ENCODE results near the gene C17orf100. TPM values are rescaled to one million over a fixed set of nuclear protein-coding genes. Genes with fewer than 3 reads are reported as not detected.

C17orf100 gene
- total RNA-seq, 1 experiment from 2014 or later: 0.70 TPM

DNA sequence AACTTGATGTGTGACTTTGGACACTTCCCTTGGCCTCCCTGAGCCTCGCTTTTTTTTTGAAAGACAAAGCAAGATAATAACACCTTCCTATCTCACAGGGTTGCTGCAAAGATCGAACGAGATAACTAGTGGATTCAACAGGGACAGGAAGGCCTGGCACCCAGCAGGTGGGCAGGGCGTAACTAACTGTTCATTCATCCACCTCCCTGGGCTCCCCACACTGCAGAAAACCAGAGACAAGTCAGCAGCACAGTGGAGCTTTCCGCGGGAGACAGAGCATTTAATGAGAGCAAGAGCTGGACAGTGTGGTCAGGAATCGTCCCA is 32.9 kb downstream of the C17orf100 start:
- no peak overlapping the region for H3K56ac ChIP-seq (ENCODE audit: insufficient read length, low read depth, low read length)
- H3K79me2 ChIP-seq (ENCODE audit: insufficient read depth, low read length): no peaks in the 10 kb centered on the region
- no peaks in the 10 kb centered on the region for H3K23me2 ChIP-seq (ENCODE audit: insufficient read length, low read depth, low read length, poor library complexity, severe bottlenecking)
- H3K27me3 ChIP-seq (ENCODE audit: insufficient read depth, low read length): no peaks in the 10 kb centered on the region
- H2BK15ac ChIP-seq (ENCODE audit: low read depth, low read length): no peak overlapping the region
- H2BK20ac ChIP-seq (ENCODE audit: low read depth, low read length, poor library complexity, severe bottlenecking): no peak overlapping the region
- Mint-ChIP-seq H3K4me3 (no peak overlapping the region), H3K27ac (no peak overlapping the region; a peak in 1 of 7 replicates), H3K9me3 (no peaks in the 10 kb centered on the region; a peak in 1 of 5 replicates), H3K36me3 (ENCODE audit: insufficient read depth in 1 of 3, low read depth in 3 of 3) (no peaks in the 10 kb centered on the region), H3K27me3 (ENCODE audit: low read depth) (peaks cover 9% of the 10 kb centered on the region), H3K4me1 (no peaks in the 10 kb centered on the region)
- H2BK12ac ChIP-seq (ENCODE audit: insufficient read length, low read depth, low read length): no peak overlapping the region
- no peak overlapping the region for H4K5ac ChIP-seq (ENCODE audit: insufficient read length, low read depth, low read length)
- H4K8ac ChIP-seq (replicated peaks; ENCODE audit: insufficient read length, low read depth, low read length): no peak overlapping the region
- no peak overlapping the region for H3K9ac ChIP-seq (ENCODE audit: extremely low read depth, insufficient read length, low read length)
- TF ChIP-seq, protein P1, sequence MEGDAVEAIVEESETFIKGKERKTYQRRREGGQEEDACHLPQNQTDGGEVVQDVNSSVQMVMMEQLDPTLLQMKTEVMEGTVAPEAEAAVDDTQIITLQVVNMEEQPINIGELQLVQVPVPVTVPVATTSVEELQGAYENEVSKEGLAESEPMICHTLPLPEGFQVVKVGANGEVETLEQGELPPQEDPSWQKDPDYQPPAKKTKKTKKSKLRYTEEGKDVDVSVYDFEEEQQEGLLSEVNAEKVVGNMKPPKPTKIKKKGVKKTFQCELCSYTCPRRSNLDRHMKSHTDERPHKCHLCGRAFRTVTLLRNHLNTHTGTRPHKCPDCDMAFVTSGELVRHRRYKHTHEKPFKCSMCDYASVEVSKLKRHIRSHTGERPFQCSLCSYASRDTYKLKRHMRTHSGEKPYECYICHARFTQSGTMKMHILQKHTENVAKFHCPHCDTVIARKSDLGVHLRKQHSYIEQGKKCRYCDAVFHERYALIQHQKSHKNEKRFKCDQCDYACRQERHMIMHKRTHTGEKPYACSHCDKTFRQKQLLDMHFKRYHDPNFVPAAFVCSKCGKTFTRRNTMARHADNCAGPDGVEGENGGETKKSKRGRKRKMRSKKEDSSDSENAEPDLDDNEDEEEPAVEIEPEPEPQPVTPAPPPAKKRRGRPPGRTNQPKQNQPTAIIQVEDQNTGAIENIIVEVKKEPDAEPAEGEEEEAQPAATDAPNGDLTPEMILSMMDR (conservative IDR thresholded peaks at IDR 0.05): no peak
- WGBS (ENCODE audit: extremely low coverage, insufficient read length, low lambda C conversion rate): no CpG with 5 or more reads among the region's 7 CpGs
- no peak overlapping the region for H3K14ac ChIP-seq (ENCODE audit: insufficient read depth, low read length)
- no peaks in the 10 kb centered on the region for H3K9me3 ChIP-seq (ENCODE audit: control insufficient read depth, low read depth, low read length)
- H3K4me2 ChIP-seq (ENCODE audit: insufficient read depth, insufficient read length, low read length): no peak overlapping the region
- DNase-seq: no peak
- H4K20me1 ChIP-seq (ENCODE audit: control insufficient read depth, insufficient read depth, insufficient read length): no peaks in the 10 kb centered on the region
- H3K4ac ChIP-seq (ENCODE audit: low read depth, low read length): no peak overlapping the region
- H3K79me1 ChIP-seq (ENCODE audit: insufficient read depth, low read depth, low read length, poor library complexity, severe bottlenecking): no peaks in the 10 kb centered on the region
- no peak overlapping the region for H2AFZ ChIP-seq (ENCODE audit: low read length)
- H3K27ac ChIP-seq (ENCODE audit: insufficient read length, low read depth, low read length): no peak overlapping the region
- H2AK5ac ChIP-seq (ENCODE audit: insufficient read length, low read length): no peak overlapping the region
- H2BK120ac ChIP-seq (ENCODE audit: low read depth, low read length, poor library complexity, severe bottlenecking): no peak overlapping the region
- no peaks in the 10 kb centered on the region for H3K4me1 ChIP-seq (ENCODE audit: insufficient read depth, low read length)
- H2BK5ac ChIP-seq (ENCODE audit: insufficient read length, low read length): no peak overlapping the region
- no peak overlapping the region for H4K91ac ChIP-seq (ENCODE audit: insufficient read length, low read depth, low read length)
- peak overlapping the region; percentile 16 for H3K18ac ChIP-seq (ENCODE audit: insufficient read length, low read depth, low read length)
- no peak overlapping the region for H3T11ph ChIP-seq (ENCODE audit: low read length)
- no peak overlapping the region for H3K23ac ChIP-seq (ENCODE audit: insufficient read length, low read depth, low read length)

Data from H9 (cell line).